K562 (cell line): ENCODE data around the gene TMEM273. TPM values are rescaled to one million over a fixed set of nuclear protein-coding genes. Genes with fewer than 3 reads are reported as not detected.
A peak's percentile ranks its signal among the peaks of the same experiment; 100 is the strongest.

Experiments
- ATF3 ChIP-seq, 2 experiments: fragments of 450-650 bp in 1 of 2; sonication (generic) in 1 of 2; formaldehyde crosslinking in 1 of 2; IDR thresholded peaks in 1 of 2; conservative IDR thresholded peaks in 1 of 2; 2 replicates each; pipeline versions ENCODE4 v1.6.1 to v1.8.1; 2016 to 2023; ENCODE audit warnings: mild to moderate bottlenecking in 2 of 2, moderate library complexity in 2 of 2, inconsistent platforms in 1 of 2, missing genetic modification reagents in 1 of 2
- BRF1 ChIP-seq: IDR thresholded peaks from 3 replicates; pipeline ENCODE4 v1.6.1; 2011; ENCODE audit warnings: borderline replicate concordance, mild to moderate bottlenecking; ENCODE audit not compliant: insufficient read length; ENCODE audit errors: extremely low read depth
- CAMTA2 ChIP-seq: fragments of 250-450 bp; sonication (Bioruptor Pico); conservative IDR thresholded peaks from 2 replicates; pipeline ENCODE4 v1.5.1; 2022
- CBX3 ChIP-seq, 2 experiments: IDR thresholded peaks; 1 replicate in 1 of 2; 2 replicates in 1 of 2; pipeline ENCODE4 v1.6.1; 2012; ENCODE audit warnings: inconsistent platforms in 2 of 2, low read length in 2 of 2, borderline replicate concordance in 1 of 2, control low read depth in 1 of 2
- CC2D1A ChIP-seq: fragments of 450-650 bp; IDR thresholded peaks from 2 replicates; pipeline ENCODE4 v1.6.1; 2017; ENCODE audit warnings: mild to moderate bottlenecking
- CEBPB ChIP-seq: fragments of 450-650 bp; IDR thresholded peaks from 2 replicates; pipeline ENCODE4 v1.6.1; 2016; ENCODE audit warnings: missing genetic modification characterization, missing compliant biosample characterization
- ERF ChIP-seq: fragments of 450-650 bp; formaldehyde crosslinking; IDR thresholded peaks from 2 replicates; pipeline ENCODE4 v1.4.0; 2020; ENCODE audit warnings: mild to moderate bottlenecking, mixed read lengths
- FOXK2 ChIP-seq, 2 experiments: fragments of 450-650 bp; IDR thresholded peaks in 1 of 2; conservative IDR thresholded peaks in 1 of 2; 2 replicates each; pipeline ENCODE4 v1.6.1; 2016; ENCODE audit warnings: low read depth in 2 of 2, mild to moderate bottlenecking in 1 of 2
- GATA2 ChIP-seq: sonication (generic); formaldehyde crosslinking; IDR thresholded peaks from 2 replicates; pipeline ENCODE4 v1.4.0; 2020; ENCODE audit warnings: mild to moderate bottlenecking, missing genetic modification reagents
- HCFC1 ChIP-seq: IDR thresholded peaks from 2 replicates; pipeline ENCODE4 v1.6.1; 2012; ENCODE audit warnings: low read depth, low read length, improper control_type of control experiment
- HNRNPL ChIP-seq: fragments of 200-400 bp; formaldehyde crosslinking; IDR thresholded peaks from 2 replicates; pipeline ENCODE4 v1.6.1; 2017; ENCODE audit warnings: low read depth, mild to moderate bottlenecking, low read length
- MCM2 ChIP-seq: fragments of 450-650 bp; IDR thresholded peaks from 2 replicates; pipeline ENCODE4 v1.6.1; 2017; ENCODE audit warnings: low read depth, mild to moderate bottlenecking
- NKRF ChIP-seq: fragments of 450-650 bp; IDR thresholded peaks from 2 replicates; pipeline ENCODE4 v1.6.1; 2016; ENCODE audit warnings: borderline replicate concordance
- OTX1 ChIP-seq: fragments of 450-650 bp; formaldehyde crosslinking; IDR thresholded peaks from 2 replicates; pipeline ENCODE4 v1.4.0; 2022; ENCODE audit warnings: mild to moderate bottlenecking
- PTBP1 ChIP-seq: fragments of 200-400 bp; formaldehyde crosslinking; IDR thresholded peaks from 2 replicates; pipeline ENCODE4 v1.6.1; 2017; ENCODE audit warnings: low read depth, low read length
- RBBP5 ChIP-seq: fragments of 200-600 bp; sonication (generic); IDR thresholded peaks from 2 replicates; pipeline ENCODE4 v1.6.1; 2012; ENCODE audit warnings: borderline replicate concordance, mild to moderate bottlenecking, low read length, control low read depth, inconsistent platforms; ENCODE audit not compliant: insufficient read depth, poor library complexity, severe bottlenecking
- RBM14 ChIP-seq: fragments of 200-400 bp; formaldehyde crosslinking; IDR thresholded peaks from 2 replicates; pipeline ENCODE4 v1.6.1; 2018; ENCODE audit warnings: low read depth, mild to moderate bottlenecking, low read length, moderate library complexity, borderline replicate concordance; ENCODE audit not compliant: insufficient read depth
- SRF ChIP-seq, 2 experiments: fragments of 250-450, 450-650 bp in 1 of 2; sonication (Bioruptor Pico) in 1 of 2; sonication (generic) in 1 of 2; formaldehyde crosslinking; IDR thresholded peaks; 2 replicates each; pipeline versions ENCODE4 v1.5.0 to v1.5.1; 2020 to 2022; ENCODE audit warnings: mild to moderate bottlenecking in 1 of 2, missing genetic modification reagents in 1 of 2
- TCF15 ChIP-seq: fragments of 250-450 bp; sonication (Bioruptor Pico); IDR thresholded peaks from 2 replicates; pipeline ENCODE4 v1.8.0; 2022; ENCODE audit warnings: moderate library complexity, mild to moderate bottlenecking, inconsistent platforms
- TCF7 ChIP-seq: sonication (generic); IDR thresholded peaks from 2 replicates; pipeline ENCODE4 v1.6.1; 2016; ENCODE audit warnings: antibody characterized with exemption, borderline replicate concordance
- ZBTB26 ChIP-seq: fragments of 450-650 bp; formaldehyde crosslinking; IDR thresholded peaks from 2 replicates; pipeline ENCODE4 v1.4.0; 2022; ENCODE audit warnings: missing genetic modification characterization
- ZFP30 ChIP-seq: fragments of 250-450 bp; sonication (Bioruptor Pico); IDR thresholded peaks from 2 replicates; pipeline ENCODE4 v1.8.0; 2022; ENCODE audit warnings: moderate library complexity, mild to moderate bottlenecking, inconsistent platforms, borderline replicate concordance
- polyA plus RNA-seq, 8 experiments: library from polyadenylated mRNA; depleted of rRNA in 4 of 8; stranded (reverse) in 5 of 8; unstranded in 3 of 8; fragments of >200 nt; fragmentation: Nextera tagmentation in 2 of 8; fragmentation: Illumina TruSeq in 1 of 8; extraction: Ambion mirVana in 2 of 8; extraction: Trizol in 1 of 8; gene quantifications; 2 replicates each; pipeline versions ENCODE4 v1.2.1 to v1.2.3, GENCODE V29; 2011 to 2014; ENCODE audit warnings: inconsistent platforms in 1 of 8, missing spikeins in 1 of 8
- total RNA-seq, 7 experiments: library from RNA; depleted of rRNA in 6 of 7; stranded (reverse); fragments of >200 nt in 6 of 7; fragmentation: Illumina TruSeq in 2 of 7; extraction: Trizol in 2 of 7; gene quantifications; 2 replicates each; pipeline versions ENCODE4 v1.2.1 to v1.2.3, GENCODE V29; 2011 to 2021; ENCODE audit warnings: low replicate concordance in 1 of 7

The TMEM273 gene
- total and polyA plus RNA-seq, 9 of the 15 experiments (the other 6 are each of a cell fraction or from before 2014, with no cell fraction given) = 39.2 to 131 (median 95.6) TPM

GRCh38 chr10:49183596-49184542, 4.3 kb downstream of the TMEM273 start (continued):
- TF ChIP-seq NKRF (peak; percentile 53), TCF15 (CRISPR knock-in tag) (no peak), CBX3 (IDR thresholded peaks at IDR 0.05; ENCODE audit: borderline replicate concordance in 1 of 2, low read length in 2 of 2) (peak in 1 of 2 experiments; percentile 64; a peak in 1 of 3 replicates), ZBTB26 (CRISPR knock-in tag) (no peak), TCF7 (no peak), SRF (CRISPR knock-in tag; IDR thresholded peaks at IDR 0.05) (no peak; a peak in 1 of 4 replicates), GATA2 (CRISPR knock-in tag) (0 out of 2 replicates have a peak, but pooled peaks have one; percentile 48), BRF1 (no peak), RBBP5 (peak; percentile 60), MCM2 (no peak), ERF (CRISPR knock-in tag) (0 out of 2 replicates have a peak, but pooled peaks have one; percentile 51), CC2D1A (peak; percentile 66; the same call in 1 of the 2 replicates), HCFC1 (no peak), CAMTA2 (CRISPR knock-in tag) (no peak), ZFP30 (no peak), PTBP1 (no peak), CEBPB (tag) (peak; percentile 65), RBM14 (no peak), FOXK2 (conservative IDR thresholded peaks at IDR 0.05 in 1 of 2, IDR thresholded peaks at IDR 0.05 in 1 of 2; ENCODE audit: low read depth in 2 of 2) (peak; percentile 83 to 86), ATF3 (IDR thresholded peaks at IDR 0.05) (peak; percentile 82), ATF3 (CRISPR knock-in tag; conservative IDR thresholded peaks at IDR 0.05) (no peak), OTX1 (CRISPR knock-in tag) (0 out of 2 replicates have a peak, but pooled peaks have one; percentile 13), HNRNPL (no peak)
